Adipose tissue (tissue), 3 donors: Measurements from ENCODE around the gene ABCD1. TPM values are rescaled to one million over a fixed set of nuclear protein-coding genes. Genes with fewer than 3 reads are reported as not detected.
A peak's percentile ranks its signal among the peaks of the same experiment; 100 is the strongest.
"Not testable (repeated sequence)": the region's sequence is repeated elsewhere in the genome, so short reads cannot be mapped to it uniquely, and the experiment has no call there.

Source experiments
- H3K27ac ChIP-seq: one replicate; pipeline ENCODE4 v1.5.1; 2013; ENCODE audit warnings: low read depth, low read length
- WGBS, 3 donors: extraction: QIAGEN DNeasy Blood & Tissue Kit; methylation state at CpG; one replicate each; pipeline ENCODE4 v1.1.7; 2013; 5-methylcytosine and 5-hydroxymethylcytosine counted together
- polyA plus RNA-seq, 3 donors: library from polyadenylated mRNA; stranded (reverse); fragments of 200-250 nt; gene quantifications; one replicate each; pipeline ENCODE4 v1.2.3, GENCODE V29; 2013
- donor health status: healthy with polysubstance abuse.
- donor health status: Bipolar disorder and iron deficiency.
- donor health status: healthy.

Gene ABCD1
- polyA plus RNA-seq, 3 donors = 7.5 to 29.9 (median 9.6) TPM

- 75 to 93% (median 84%) methylated on average over 6 to 11 of the region's 12 CpGs for WGBS, 3 donors
- not testable (repeated sequence) for H3K27ac ChIP-seq
These were observed 19.8 kb upstream of the ABCD1 start for GRCh38 chrX:153704631-153705402.

DNA sequence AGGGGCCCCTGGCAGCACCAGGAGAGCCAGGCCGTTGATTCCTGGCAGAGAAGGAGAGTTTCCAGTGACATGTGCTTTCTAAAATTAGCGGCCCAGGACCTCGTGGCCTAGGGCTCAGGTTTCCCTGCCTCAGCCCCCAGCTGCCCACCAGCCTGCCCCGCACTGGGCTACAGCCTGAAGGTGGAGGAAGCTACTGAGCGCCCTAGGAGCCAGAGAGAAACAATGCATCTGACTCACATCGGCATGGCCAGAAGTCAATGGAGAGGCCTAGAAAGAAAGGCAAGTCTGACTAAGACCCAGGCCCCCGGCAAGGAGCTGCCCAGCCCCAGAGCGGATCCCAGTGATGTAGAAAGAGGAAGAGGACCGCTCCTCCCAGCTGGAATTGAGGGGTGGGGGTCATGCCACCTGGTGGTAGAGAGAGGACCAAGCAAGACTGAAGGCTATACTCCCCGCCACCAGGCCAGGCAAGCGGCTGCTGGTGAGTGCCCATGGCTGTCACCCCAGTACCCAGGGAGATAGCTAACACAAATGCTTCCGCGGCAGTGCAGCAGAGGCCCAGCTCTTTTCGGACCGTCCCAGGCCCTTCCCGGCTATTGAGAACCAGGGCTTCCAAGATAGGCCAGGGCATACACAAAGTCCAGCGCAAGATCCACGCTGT is 19.1 kb upstream of the ABCD1 start:
- 80 to 92% (median 84%) methylated on average over 9 to 18 of the region's 18 CpGs for WGBS, 3 donors
- H3K27ac ChIP-seq = not testable (repeated sequence)

DNA sequence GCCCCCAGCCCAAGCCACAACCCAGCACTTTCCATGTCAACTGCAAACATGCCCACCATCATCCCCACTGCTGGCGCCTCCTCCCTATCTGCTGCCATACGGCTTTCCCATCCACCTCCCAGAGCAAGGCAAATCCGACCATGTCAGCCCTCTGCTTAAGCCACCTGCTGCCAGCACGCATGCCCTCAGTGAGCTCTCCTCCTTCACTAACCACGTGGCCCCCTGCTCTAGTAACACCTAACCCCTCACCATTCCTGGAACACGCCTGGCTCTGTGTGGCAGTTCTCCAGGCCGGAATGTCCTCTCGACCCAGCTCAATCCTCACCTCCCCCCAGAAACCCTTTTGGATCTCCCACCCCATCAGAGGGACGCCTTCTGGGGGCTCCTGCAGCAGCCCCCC is 17.9 kb upstream of the ABCD1 start:
- WGBS, 3 donors = 82 to 91% (median 90%) methylated on average over 9 of the region's 9 CpGs
- no peak overlapping the region for H3K27ac ChIP-seq

DNA sequence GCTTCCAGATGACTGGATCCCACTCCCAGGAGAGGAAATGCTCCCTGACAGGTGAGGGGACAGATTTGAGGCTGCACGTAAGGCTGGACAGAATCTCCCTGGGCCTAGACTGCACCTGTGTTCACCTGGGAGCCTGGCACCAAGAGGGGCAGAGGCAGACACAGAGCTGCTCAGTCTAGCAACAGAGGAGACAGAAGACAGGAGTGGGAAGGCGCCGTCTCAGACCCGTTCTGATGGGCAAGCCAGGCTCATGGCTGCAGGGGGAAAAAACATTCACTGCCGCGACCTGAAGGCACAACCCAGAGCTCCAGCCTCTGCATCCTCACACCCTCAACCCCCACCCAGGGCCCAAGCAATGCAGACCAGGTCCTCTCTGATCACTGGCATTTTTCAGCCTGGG is 17.2 kb upstream of the ABCD1 start:
- WGBS, 3 donors = 91 to 96% (median 91%) methylated on average over 3 to 6 of the region's 6 CpGs
- no peak overlapping the region for H3K27ac ChIP-seq

DNA sequence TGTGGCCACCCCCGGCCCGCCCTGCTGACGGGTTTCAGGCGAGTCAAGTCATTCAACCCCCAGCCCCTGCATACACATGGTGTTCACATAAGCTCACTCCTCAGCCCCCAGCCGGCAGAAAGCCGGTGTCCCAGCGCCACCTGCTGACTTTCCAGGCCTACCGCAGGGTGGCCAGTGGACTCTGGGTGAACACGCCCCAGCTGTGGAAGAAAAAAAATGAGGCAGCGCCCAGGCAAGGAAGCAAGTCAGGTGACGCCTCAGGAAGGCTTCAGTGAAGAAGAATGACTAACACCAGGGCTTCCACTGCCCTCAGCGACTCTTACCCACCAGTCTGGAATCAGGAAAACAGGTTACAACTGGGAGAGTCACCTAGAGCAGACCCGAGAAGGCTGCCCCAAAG is 16.2 kb upstream of the ABCD1 start:
- H3K27ac ChIP-seq = no peak overlapping the region
- WGBS, 3 donors = 17 to 35% (median 22%) methylated on average over 12 to 13 of the region's 13 CpGs

DNA sequence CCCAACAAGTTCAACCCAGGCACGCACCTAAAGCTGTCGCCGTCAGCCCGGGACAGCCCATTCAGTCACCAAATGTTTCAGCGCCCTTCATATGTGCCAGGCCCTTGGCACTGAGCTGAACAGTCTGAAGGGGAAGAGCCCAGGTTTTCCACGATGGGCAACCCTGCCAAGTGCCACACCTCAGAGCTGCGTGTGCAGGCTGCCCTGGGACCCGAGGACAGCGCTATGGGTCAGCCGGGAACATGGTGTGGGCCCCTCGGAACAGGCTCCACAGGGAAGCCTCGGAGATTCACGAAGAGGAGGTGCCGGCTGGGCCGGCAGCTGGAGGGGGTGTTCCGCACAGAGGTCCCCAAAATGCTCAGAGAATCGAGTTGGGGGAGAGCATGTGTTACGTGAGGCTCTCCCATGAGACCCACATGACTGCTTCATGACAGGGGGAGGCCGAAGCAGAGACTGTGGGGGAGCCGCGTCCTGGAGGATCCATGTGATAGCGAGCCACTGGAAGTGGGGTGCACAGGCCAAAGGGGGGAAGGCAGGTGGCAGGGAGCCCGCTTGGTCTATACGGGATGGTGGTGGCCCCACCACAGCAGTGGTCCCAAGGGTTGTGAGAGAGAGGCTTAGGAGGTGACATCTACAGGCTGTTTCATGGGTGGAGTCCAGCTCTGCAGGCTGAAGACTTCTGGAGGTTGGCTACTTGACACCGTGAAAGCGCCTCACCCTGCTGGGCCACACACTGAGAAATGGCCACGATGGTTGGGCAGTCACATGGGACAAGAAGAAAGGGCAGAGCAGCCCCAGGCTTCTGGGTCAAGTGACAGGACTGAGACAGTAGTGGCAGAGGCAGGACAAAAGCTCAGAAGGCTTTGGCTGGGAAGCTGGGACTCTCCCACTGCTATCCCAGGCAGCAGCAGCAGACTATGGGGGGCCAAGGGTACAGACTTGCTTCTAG is 14.7 kb upstream of the ABCD1 start:
- WGBS, 3 donors = 85 to 87% (median 86%) methylated on average over 21 to 27 of the region's 27 CpGs
- H3K27ac ChIP-seq = no peak overlapping the region

- WGBS, 3 donors = 78 to 92% (median 87%) methylated on average over 3 of the region's 3 CpGs
- H3K27ac ChIP-seq = no peak overlapping the region
These were observed 10.4 kb upstream of the ABCD1 start for GRCh38 chrX:153714256-153714655.

GRCh38 chrX:153717445-153717844 is 7.2 kb upstream of the ABCD1 start:
- 90 to 92% (median 91%) methylated on average over 9 of the region's 9 CpGs for WGBS, 3 donors
- no peak overlapping the region for H3K27ac ChIP-seq

GRCh38 chrX:153719238-153719637 is 5.4 kb upstream of the ABCD1 start:
- H3K27ac ChIP-seq = no peak overlapping the region
- WGBS, 3 donors = 35 to 90% (median 73%) methylated on average over 2 of the region's 2 CpGs

DNA sequence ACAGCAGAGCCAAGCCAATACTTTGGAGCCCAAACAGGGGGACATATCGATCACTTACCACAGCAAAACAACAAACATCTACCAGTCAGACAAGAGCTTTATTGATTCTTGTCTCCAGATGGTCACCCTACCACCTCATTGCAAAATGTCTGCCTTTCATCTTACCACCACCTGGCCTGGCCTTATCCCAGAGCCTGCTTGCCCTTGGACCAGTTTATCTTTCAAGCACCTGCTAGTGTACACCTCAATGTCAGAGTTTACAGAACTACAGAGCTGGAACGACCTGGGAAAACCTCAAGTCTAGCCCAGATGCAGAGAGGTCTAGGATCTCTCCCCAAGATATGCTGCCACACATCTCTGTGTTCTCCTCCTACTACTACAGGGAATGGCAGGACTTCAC is 5.0 kb upstream of the ABCD1 start:
- H3K27ac ChIP-seq = no peak overlapping the region
- WGBS, 3 donors = 28 to 92% (median 82%) methylated on average over 2 of the region's 2 CpGs

DNA sequence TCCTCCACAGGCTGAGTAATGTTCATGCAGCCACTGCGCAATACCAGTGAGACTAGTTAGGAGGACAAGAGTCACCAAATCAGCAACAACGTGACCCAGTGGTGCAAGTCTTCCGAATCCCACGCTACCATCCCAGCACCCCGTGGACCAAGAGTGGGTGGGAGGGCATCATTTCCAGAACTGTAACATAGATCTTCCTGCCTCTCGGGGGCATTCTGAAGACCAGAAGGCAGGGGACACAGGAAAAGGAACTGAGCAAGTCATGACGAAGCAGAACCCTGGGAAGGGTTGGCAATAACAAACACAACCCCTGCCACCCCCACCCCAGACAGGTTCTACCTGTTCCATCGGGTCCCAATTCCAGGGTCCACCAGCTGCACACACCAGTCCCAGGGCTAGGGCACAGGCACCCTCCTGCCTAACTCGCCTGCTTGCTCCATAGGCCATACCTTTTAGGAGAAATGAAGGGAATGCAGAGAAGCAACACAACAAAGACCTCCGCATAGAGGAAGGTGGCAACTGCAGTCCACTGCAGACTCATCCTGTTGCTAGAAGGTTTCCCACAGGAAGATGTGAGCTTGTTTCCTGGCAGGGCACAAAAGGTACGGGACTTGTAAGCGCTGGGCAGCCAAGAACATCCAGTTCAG is 1.8 kb upstream of the ABCD1 start:
- WGBS, 3 donors = 19 to 54% (median 30%) methylated on average over 11 to 12 of the region's 12 CpGs
- no peak overlapping the region for H3K27ac ChIP-seq

GRCh38 chrX:153723351-153724251 is 1.1 kb upstream of the ABCD1 start:
- WGBS, 3 donors = 0 to 24% (median 0%) methylated on average over 50 to 69 of the region's 78 CpGs
- no peak overlapping the region for H3K27ac ChIP-seq

- 43 to 76% (median 72%) methylated on average over 29 to 55 of the region's 55 CpGs for WGBS, 3 donors
- H3K27ac ChIP-seq = no peak overlapping the region
These were observed 579 bp downstream of the ABCD1 start for GRCh38 chrX:153725039-153725831.

DNA sequence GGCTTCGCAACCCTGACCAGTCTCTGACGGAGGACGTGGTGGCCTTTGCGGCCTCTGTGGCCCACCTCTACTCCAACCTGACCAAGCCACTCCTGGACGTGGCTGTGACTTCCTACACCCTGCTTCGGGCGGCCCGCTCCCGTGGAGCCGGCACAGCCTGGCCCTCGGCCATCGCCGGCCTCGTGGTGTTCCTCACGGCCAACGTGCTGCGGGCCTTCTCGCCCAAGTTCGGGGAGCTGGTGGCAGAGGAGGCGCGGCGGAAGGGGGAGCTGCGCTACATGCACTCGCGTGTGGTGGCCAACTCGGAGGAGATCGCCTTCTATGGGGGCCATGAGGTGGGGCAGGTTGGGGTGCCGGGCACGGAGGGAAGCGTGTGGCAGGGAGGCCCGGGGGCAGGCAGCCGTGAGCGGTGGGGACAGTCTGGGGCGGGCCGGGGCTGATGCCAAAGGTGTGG is 1.2 kb downstream of the ABCD1 start:
- 46 to 73% (median 70%) methylated on average over 17 to 35 of the region's 35 CpGs for WGBS, 3 donors
- no peak overlapping the region for H3K27ac ChIP-seq

DNA sequence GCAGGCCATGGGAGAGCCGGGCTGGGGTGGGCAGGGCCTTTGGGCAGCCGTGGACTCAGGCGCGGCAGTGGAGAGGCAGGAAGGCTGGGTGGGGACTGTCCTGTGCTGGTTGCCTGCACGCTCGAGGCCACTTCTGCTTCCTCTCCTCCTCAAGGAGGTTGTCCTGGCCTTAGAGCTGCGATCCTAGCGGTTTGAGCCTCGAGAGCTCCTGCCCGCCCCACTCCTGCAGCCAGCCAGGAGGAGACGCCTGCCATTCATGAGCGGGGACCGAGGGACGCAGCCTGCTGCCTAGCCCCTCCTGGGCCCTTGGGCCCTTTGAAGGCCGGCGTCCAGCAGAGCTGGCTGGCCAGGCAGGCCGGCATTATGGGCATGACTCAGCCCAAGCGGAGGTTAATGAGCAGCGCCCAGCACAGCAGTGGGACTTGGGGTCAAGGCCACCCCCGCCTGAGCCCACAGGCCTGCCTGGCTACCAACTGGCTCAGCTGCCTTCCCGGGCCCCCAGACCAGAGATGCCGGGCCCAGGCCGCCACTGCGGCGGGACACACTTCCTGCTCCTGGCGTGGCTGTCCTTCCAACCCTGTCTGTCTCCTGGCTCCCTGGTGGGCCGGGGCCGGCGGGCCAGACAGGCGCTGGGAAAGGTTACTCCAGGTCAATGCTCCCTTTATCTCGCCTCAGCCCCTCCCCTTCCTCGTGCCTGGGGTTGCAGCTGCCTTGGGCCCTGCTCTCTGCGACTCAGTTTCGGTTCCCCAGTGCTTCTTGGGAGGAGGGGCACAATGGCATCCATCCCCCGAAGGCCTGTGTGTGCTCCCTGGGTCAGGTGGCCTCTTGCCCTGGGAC is 1.8 kb downstream of the ABCD1 start:
- H3K27ac ChIP-seq = peak overlapping the region; percentile 66
- 0 to 39% (median 10%) methylated on average over 3 to 35 of the region's 35 CpGs for WGBS, 3 donors
